Activated CD4-positive, alpha-beta T cell treated with anti-CD3 and anti-CD28 coated beads, Interleukin-2, Interleukin-4, amounts not matched to agents 100 ng/mL and 50 ng/mL, durations not matched to agents 16 hours and 8 hours (primary cell): ENCODE measurements around the gene TSPYL4.

Source experiments
- DNase-seq: peaks from one replicate; pipeline ENCODE4 v3.0.0-alpha.2; 2020; ENCODE audit warnings: low spot score

Gene TSPYL4

GRCh38 chr6:116223355-116223754, 30.5 kb downstream of the TSPYL4 start:
- no peak for DNase-seq

- no peak for DNase-seq
Measured at GRCh38 chr6:116221911-116222310, 32.0 kb downstream of the TSPYL4 start.

- DNase-seq = no peak
Measured at GRCh38 chr6:116221067-116221466, 32.8 kb downstream of the TSPYL4 start.

GRCh38 chr6:116218866-116219265, 35.0 kb downstream of the TSPYL4 start:
- no peak for DNase-seq

GRCh38 chr6:116218172-116218633, 35.7 kb downstream of the TSPYL4 start:
- DNase-seq = peak; percentile 6

- peak; percentile 39 for DNase-seq
Measured at GRCh38 chr6:116217069-116217468, 36.8 kb downstream of the TSPYL4 start.

- DNase-seq = no peak
Measured at GRCh38 chr6:116215414-116215813, 38.5 kb downstream of the TSPYL4 start.

- no peak for DNase-seq
Measured at GRCh38 chr6:116214681-116215080, 39.2 kb downstream of the TSPYL4 start.

- no peak for DNase-seq
Measured at GRCh38 chr6:116210750-116211425, 43.0 kb downstream of the TSPYL4 start.

- no peak for DNase-seq
Measured at GRCh38 chr6:116210316-116210715, 43.6 kb downstream of the TSPYL4 start.

GRCh38 chr6:116208056-116208785, 45.7 kb downstream of the TSPYL4 start:
- no peak for DNase-seq

- DNase-seq = peak; percentile 24
Measured at GRCh38 chr6:116206231-116206903, 47.5 kb downstream of the TSPYL4 start.

- DNase-seq = no peak
Measured at GRCh38 chr6:116205281-116205680, 48.6 kb downstream of the TSPYL4 start.

- DNase-seq = no peak
Measured at GRCh38 chr6:116201538-116201937, 52.3 kb downstream of the TSPYL4 start.

GRCh38 chr6:116200619-116201249, 53.1 kb downstream of the TSPYL4 start:
- no peak for DNase-seq
